ENCODE results near the gene COL5A3.

DNA sequence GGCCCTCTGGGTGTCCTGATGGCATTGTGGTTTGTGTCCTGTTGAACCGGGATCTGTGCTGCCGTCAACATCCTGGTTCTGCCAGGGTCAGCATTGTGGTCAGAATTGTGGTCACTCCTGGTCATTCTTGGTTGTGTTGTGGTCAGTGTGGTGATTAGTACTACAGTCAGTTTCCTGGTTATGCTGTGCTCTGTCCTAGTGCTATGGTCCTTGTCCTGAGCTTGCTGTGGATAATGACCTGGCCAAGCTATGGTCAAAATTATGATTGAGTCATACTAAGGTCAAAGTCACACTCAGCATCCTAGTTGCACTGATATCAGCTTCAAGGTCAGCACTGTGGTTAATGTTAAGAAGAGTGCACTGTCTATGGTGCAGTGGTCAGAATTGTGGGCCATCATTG, 69.5 kb downstream of the COL5A3 start:
- TF ChIP-seq, protein P1, sequence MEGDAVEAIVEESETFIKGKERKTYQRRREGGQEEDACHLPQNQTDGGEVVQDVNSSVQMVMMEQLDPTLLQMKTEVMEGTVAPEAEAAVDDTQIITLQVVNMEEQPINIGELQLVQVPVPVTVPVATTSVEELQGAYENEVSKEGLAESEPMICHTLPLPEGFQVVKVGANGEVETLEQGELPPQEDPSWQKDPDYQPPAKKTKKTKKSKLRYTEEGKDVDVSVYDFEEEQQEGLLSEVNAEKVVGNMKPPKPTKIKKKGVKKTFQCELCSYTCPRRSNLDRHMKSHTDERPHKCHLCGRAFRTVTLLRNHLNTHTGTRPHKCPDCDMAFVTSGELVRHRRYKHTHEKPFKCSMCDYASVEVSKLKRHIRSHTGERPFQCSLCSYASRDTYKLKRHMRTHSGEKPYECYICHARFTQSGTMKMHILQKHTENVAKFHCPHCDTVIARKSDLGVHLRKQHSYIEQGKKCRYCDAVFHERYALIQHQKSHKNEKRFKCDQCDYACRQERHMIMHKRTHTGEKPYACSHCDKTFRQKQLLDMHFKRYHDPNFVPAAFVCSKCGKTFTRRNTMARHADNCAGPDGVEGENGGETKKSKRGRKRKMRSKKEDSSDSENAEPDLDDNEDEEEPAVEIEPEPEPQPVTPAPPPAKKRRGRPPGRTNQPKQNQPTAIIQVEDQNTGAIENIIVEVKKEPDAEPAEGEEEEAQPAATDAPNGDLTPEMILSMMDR (conservative IDR thresholded peaks at IDR 0.05 in 1 of 2, IDR thresholded peaks at IDR 0.05 in 1 of 2; ENCODE audit: extremely low read depth in 1 of 2, insufficient read depth in 1 of 2, low read depth in 1 of 2, low read length in 2 of 2), result no peak
- TF ChIP-seq EZH2 (IDR thresholded peaks at IDR 0.05; ENCODE audit: borderline replicate concordance, low read length), result no peak
